ENCODE measurements around the gene MAP1A. TPM values are rescaled to one million over a fixed set of nuclear protein-coding genes. Genes with fewer than 3 reads are reported as not detected.

The MAP1A gene
- total RNA-seq, 4 donors from 2014 or later = 28.9 to 59.1 (median 35.1) TPM

DNA sequence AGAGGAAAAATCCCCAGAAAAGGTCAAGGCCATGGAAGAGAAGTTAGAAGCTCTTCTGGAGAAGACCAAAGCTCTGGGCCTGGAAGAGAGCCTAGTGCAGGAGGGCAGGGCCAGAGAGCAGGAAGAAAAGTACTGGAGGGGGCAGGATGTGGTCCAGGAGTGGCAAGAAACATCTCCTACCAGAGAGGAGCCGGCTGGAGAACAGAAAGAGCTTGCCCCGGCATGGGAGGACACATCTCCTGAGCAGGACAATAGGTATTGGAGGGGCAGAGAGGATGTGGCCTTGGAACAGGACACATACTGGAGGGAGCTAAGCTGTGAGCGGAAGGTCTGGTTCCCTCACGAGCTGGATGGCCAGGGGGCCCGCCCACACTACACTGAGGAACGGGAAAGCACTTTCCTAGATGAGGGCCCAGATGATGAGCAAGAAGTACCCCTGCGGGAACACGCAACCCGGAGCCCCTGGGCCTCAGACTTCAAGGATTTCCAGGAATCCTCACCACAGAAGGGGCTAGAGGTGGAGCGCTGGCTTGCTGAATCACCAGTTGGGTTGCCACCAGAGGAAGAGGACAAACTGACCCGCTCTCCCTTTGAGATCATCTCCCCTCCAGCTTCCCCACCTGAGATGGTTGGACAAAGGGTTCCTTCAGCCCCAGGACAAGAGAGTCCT, 9.0 kb downstream of the MAP1A start:
- Histone ChIP-seq H3K27me3 (no peaks in the 10 kb centered on the region), H3K36me3 (peaks cover 0 to 77% of the 10 kb centered on the region in 2 donors), H3K27ac (no peak overlapping the region), H3K4me1 (peaks cover 0 to 4% (median 0%) of the 10 kb centered on the region in 3 donors), H3K4me3 (no peak overlapping the region), H3K9me3 (no peaks in the 10 kb centered on the region)
- TF ChIP-seq POLR2A (IDR thresholded peaks at IDR 0.05) (no peak), POLR2AphosphoS5 (IDR thresholded peaks at IDR 0.05) (no peak), CTCF (IDR thresholded peaks at IDR 0.05) (no peak), EP300 (IDR thresholded peaks at IDR 0.05) (no peak)
- 82% methylated on average over 8 of the region's 11 CpGs; no CpG with 5 or more reads in 1 of the 2 donors for WGBS, 2 donors (ENCODE audit: low coverage in 1 of 2)
- ATAC-seq = no peak

DNA sequence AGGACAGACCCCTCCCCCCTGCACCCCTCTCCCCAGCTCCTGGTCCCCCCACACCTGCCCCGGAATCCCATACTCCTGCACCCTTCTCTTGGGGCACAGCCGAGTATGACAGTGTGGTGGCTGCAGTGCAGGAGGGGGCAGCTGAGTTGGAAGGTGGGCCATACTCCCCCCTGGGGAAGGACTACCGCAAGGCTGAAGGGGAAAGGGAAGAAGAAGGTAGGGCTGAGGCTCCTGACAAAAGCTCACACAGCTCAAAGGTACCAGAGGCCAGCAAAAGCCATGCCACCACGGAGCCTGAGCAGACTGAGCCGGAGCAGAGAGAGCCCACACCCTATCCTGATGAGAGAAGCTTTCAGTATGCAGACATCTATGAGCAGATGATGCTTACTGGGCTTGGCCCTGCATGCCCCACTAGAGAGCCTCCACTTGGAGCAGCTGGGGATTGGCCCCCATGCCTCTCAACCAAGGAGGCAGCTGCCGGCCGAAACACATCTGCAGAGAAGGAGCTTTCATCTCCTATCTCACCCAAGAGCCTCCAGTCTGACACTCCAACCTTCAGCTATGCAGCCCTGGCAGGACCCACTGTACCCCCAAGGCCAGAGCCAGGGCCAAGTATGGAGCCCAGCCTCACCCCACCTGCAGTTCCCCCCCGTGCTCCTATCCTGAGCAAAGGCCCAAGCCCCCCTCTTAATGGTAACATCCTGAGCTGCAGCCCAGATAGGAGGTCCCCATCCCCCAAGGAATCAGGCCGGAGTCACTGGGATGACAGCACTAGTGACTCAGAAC, 9.8 kb downstream of the MAP1A start:
- H3K9me3 ChIP-seq = no peaks in the 10 kb centered on the region
- no peak overlapping the region for H3K27ac ChIP-seq
- TF ChIP-seq POLR2A (IDR thresholded peaks at IDR 0.05) (no peak), EP300 (IDR thresholded peaks at IDR 0.05) (no peak), CTCF (IDR thresholded peaks at IDR 0.05) (no peak), POLR2AphosphoS5 (IDR thresholded peaks at IDR 0.05) (no peak)
- no CpG with 5 or more reads among the region's 9 CpGs for WGBS, 2 donors (ENCODE audit: low coverage in 1 of 2)
- peaks cover 0 to 8% (median 0%) of the 10 kb centered on the region in 3 donors for H3K4me1 ChIP-seq
- no peaks in the 10 kb centered on the region for H3K27me3 ChIP-seq
- H3K4me3 ChIP-seq = no peak overlapping the region
- no peak for ATAC-seq
- H3K36me3 ChIP-seq = peaks cover 0 to 69% of the 10 kb centered on the region in 2 donors

- H3K36me3 ChIP-seq = peaks cover 0 to 61% of the 10 kb centered on the region in 2 donors
- no peaks in the 10 kb centered on the region for H3K27me3 ChIP-seq
- WGBS, 2 donors (ENCODE audit: low coverage in 1 of 2) = 59 to 80% methylated on average over 1 to 3 of the region's 12 CpGs
- H3K9me3 ChIP-seq = no peaks in the 10 kb centered on the region
- H3K27ac ChIP-seq = no peak overlapping the region
- ATAC-seq = no peak
- TF ChIP-seq POLR2AphosphoS5 (IDR thresholded peaks at IDR 0.05) (no peak), EP300 (IDR thresholded peaks at IDR 0.05) (no peak), CTCF (IDR thresholded peaks at IDR 0.05) (no peak), POLR2A (IDR thresholded peaks at IDR 0.05) (no peak)
- no peak overlapping the region for H3K4me3 ChIP-seq
- H3K4me1 ChIP-seq = peaks cover 0 to 8% (median 0%) of the 10 kb centered on the region in 3 donors
Observed at GRCh38 chr15:43527802-43528541, 10.6 kb downstream of the MAP1A start.

- 100% methylated on average over 1 of the region's 11 CpGs; no CpG with 5 or more reads in 1 of the 2 donors for WGBS, 2 donors (ENCODE audit: low coverage in 1 of 2)
- H3K4me3 ChIP-seq = no peak overlapping the region
- TF ChIP-seq POLR2A (IDR thresholded peaks at IDR 0.05) (no peak), EP300 (IDR thresholded peaks at IDR 0.05) (no peak), POLR2AphosphoS5 (IDR thresholded peaks at IDR 0.05) (no peak), CTCF (IDR thresholded peaks at IDR 0.05) (no peak)
- H3K9me3 ChIP-seq = no peaks in the 10 kb centered on the region
- no peaks in the 10 kb centered on the region for H3K27me3 ChIP-seq
- no peak for ATAC-seq
- H3K4me1 ChIP-seq = peaks cover 0 to 8% (median 0%) of the 10 kb centered on the region in 3 donors
- H3K36me3 ChIP-seq = peaks cover 0 to 55% of the 10 kb centered on the region in 2 donors
- H3K27ac ChIP-seq = no peak overlapping the region
Observed at GRCh38 chr15:43528542-43529007, 11.2 kb downstream of the MAP1A start.

Data from gastroesophageal sphincter (tissue), 4 donors.